H9 (cell line): ENCODE results near the gene C2orf68. TPM values are rescaled to one million over a fixed set of nuclear protein-coding genes. Genes with fewer than 3 reads are reported as not detected.
A peak's percentile ranks its signal among the peaks of the same experiment; 100 is the strongest.
"Not testable (repeated sequence)": the region's sequence is repeated elsewhere in the genome, so short reads cannot be mapped to it uniquely, and the experiment has no call there.

Experiments
- DNase-seq: peaks from one replicate; pipeline ENCODE4 v3.0.0-alpha.2; 2017
- H2AFZ ChIP-seq: one replicate; pipeline ENCODE4 v1.6.1; 2013; ENCODE audit warnings: mild to moderate bottlenecking, low read length, control low read depth, moderate library complexity
- H2AK5ac ChIP-seq: 2 replicates; pipeline ENCODE4 v1.6.1; 2013; ENCODE audit warnings: low read length, control low read depth, mixed read lengths; ENCODE audit not compliant: insufficient read length
- H2BK120ac ChIP-seq: one replicate; pipeline ENCODE4 v1.6.1; 2013; ENCODE audit warnings: low read depth, mild to moderate bottlenecking, low read length, control low read depth, inconsistent platforms; ENCODE audit not compliant: poor library complexity, severe bottlenecking
- H2BK12ac ChIP-seq: 2 replicates; pipeline ENCODE4 v1.6.1; 2013; ENCODE audit warnings: low read length, control low read depth, mixed read lengths, low read depth; ENCODE audit not compliant: insufficient read length
- H2BK15ac ChIP-seq: 2 replicates; pipeline ENCODE4 v1.6.1; 2013; ENCODE audit warnings: low read depth, low read length, control low read depth
- H2BK20ac ChIP-seq: one replicate; pipeline ENCODE4 v1.6.1; 2013; ENCODE audit warnings: low read depth, mild to moderate bottlenecking, low read length, control low read depth, inconsistent platforms; ENCODE audit not compliant: poor library complexity, severe bottlenecking
- H2BK5ac ChIP-seq: 2 replicates; pipeline ENCODE4 v1.6.1; 2013; ENCODE audit warnings: low read length, control low read depth, mixed read lengths; ENCODE audit not compliant: insufficient read length
- H3K14ac ChIP-seq: 2 replicates; pipeline ENCODE4 v1.6.1; 2013; ENCODE audit warnings: low read length, control low read depth; ENCODE audit not compliant: insufficient read depth
- H3K18ac ChIP-seq: 2 replicates; pipeline ENCODE4 v1.6.1; 2013; ENCODE audit warnings: low read depth, mild to moderate bottlenecking, mixed read lengths, low read length, control low read depth; ENCODE audit not compliant: insufficient read length
- H3K23ac ChIP-seq: 2 replicates; pipeline ENCODE4 v1.6.1; 2013; ENCODE audit warnings: low read length, control low read depth, mixed read lengths, low read depth; ENCODE audit not compliant: insufficient read length
- H3K23me2 ChIP-seq: 2 replicates; pipeline ENCODE4 v1.6.1; 2013; ENCODE audit warnings: low read depth, mild to moderate bottlenecking, mixed read lengths, low read length, control low read depth; ENCODE audit not compliant: insufficient read length, poor library complexity, severe bottlenecking
- H3K27ac ChIP-seq: 2 replicates; pipeline ENCODE4 v1.5.1; 2013; ENCODE audit warnings: low read length, control low read depth, mixed read lengths, low read depth; ENCODE audit not compliant: insufficient read length
- H3K27me3 ChIP-seq: 2 replicates; pipeline ENCODE4 v1.6.1; 2013; ENCODE audit warnings: low read length, control low read depth, inconsistent platforms; ENCODE audit not compliant: insufficient read depth
- H3K4ac ChIP-seq: 2 replicates; pipeline ENCODE4 v1.6.1; 2013; ENCODE audit warnings: low read depth, mild to moderate bottlenecking, control low read depth, inconsistent platforms, low read length, moderate library complexity
- H3K4me1 ChIP-seq: 2 replicates; pipeline ENCODE4 v1.6.1; 2013; ENCODE audit warnings: low read length, control low read depth, inconsistent platforms; ENCODE audit not compliant: insufficient read depth
- H3K4me2 ChIP-seq: 2 replicates; pipeline ENCODE4 v1.6.1; 2013; ENCODE audit warnings: low read length, control low read depth, mixed read lengths; ENCODE audit not compliant: insufficient read length, insufficient read depth
- H3K56ac ChIP-seq: 2 replicates; pipeline ENCODE4 v1.6.1; 2013; ENCODE audit warnings: low read depth, mild to moderate bottlenecking, mixed read lengths, low read length, control low read depth; ENCODE audit not compliant: insufficient read length
- H3K79me1 ChIP-seq: 2 replicates; pipeline ENCODE4 v1.6.1; 2013; ENCODE audit warnings: low read depth, mild to moderate bottlenecking, moderate library complexity, low read length, control low read depth, inconsistent platforms; ENCODE audit not compliant: insufficient read depth, poor library complexity, severe bottlenecking
- H3K79me2 ChIP-seq: 2 replicates; pipeline ENCODE4 v1.6.1; 2013; ENCODE audit warnings: low read length, control low read depth, inconsistent platforms; ENCODE audit not compliant: insufficient read depth
- H3K9ac ChIP-seq: 2 replicates; pipeline ENCODE4 v1.6.1; 2013; ENCODE audit warnings: low read length, control low read depth, mixed read lengths; ENCODE audit not compliant: insufficient read length; ENCODE audit errors: extremely low read depth
- H3K9me3 ChIP-seq: one replicate; pipeline ENCODE4 v1.6.1; 2013; ENCODE audit warnings: low read depth, low read length, inconsistent platforms; ENCODE audit not compliant: control insufficient read depth
- H3T11ph ChIP-seq: one replicate; pipeline ENCODE4 v1.6.1; 2013; ENCODE audit warnings: mild to moderate bottlenecking, low read length, control low read depth, inconsistent platforms
- H4K20me1 ChIP-seq: one replicate; pipeline ENCODE4 v1.6.1; 2013; ENCODE audit not compliant: control insufficient read depth, insufficient read length, insufficient read depth
- H4K5ac ChIP-seq: 2 replicates; pipeline ENCODE4 v1.6.1; 2013; ENCODE audit warnings: low read depth, mild to moderate bottlenecking, mixed read lengths, low read length, control low read depth; ENCODE audit not compliant: insufficient read length
- H4K8ac ChIP-seq: replicated peaks from 2 replicates; pipeline ENCODE4 v1.6.1; 2013; ENCODE audit warnings: low read length, control low read depth, mixed read lengths, low read depth; ENCODE audit not compliant: insufficient read length
- H4K91ac ChIP-seq: 2 replicates; pipeline ENCODE4 v1.6.1; 2013; ENCODE audit warnings: low read depth, mild to moderate bottlenecking, moderate library complexity, mixed read lengths, low read length, control low read depth; ENCODE audit not compliant: insufficient read length
- H3K27ac Mint-ChIP-seq, 3 experiments: 2 replicates in 2 of 3; 3 replicates in 1 of 3; pipeline ENCODE4 v1.8.0; 2020 to 2021; ENCODE audit warnings: mixed read lengths in 3 of 3, mild to moderate bottlenecking in 1 of 3, moderate library complexity in 1 of 3
- H3K27me3 Mint-ChIP-seq: 2 replicates; pipeline ENCODE4 v1.8.0; 2021; ENCODE audit warnings: low read depth, mild to moderate bottlenecking, moderate library complexity, mixed read lengths
- H3K36me3 Mint-ChIP-seq, 3 experiments: 2 replicates in 2 of 3; 3 replicates in 1 of 3; pipeline ENCODE4 v1.8.0; 2020 to 2021; ENCODE audit warnings: low read depth in 3 of 3, mixed read lengths in 3 of 3; ENCODE audit not compliant: insufficient read depth in 1 of 3
- H3K4me1 Mint-ChIP-seq, 2 experiments: 2 replicates each; pipeline ENCODE4 v1.8.0; 2020; ENCODE audit warnings: mixed read lengths in 2 of 2
- H3K4me3 Mint-ChIP-seq, 2 experiments: 2 replicates in 1 of 2; 3 replicates in 1 of 2; pipeline ENCODE4 v1.8.0; 2020 to 2021; ENCODE audit warnings: mild to moderate bottlenecking in 2 of 2, mixed read lengths in 2 of 2, moderate library complexity in 1 of 2
- H3K9me3 Mint-ChIP-seq, 2 experiments: 2 replicates in 1 of 2; 3 replicates in 1 of 2; pipeline ENCODE4 v1.8.0; 2020; ENCODE audit warnings: mild to moderate bottlenecking in 2 of 2, mixed read lengths in 2 of 2, moderate library complexity in 1 of 2
- CTCF ChIP-seq: fragments of 200-600 bp; sonication (generic); conservative IDR thresholded peaks from 3 replicates; pipeline ENCODE4 v1.8.0; 2021; ENCODE audit warnings: antibody characterized with exemption, mild to moderate bottlenecking
- WGBS: extraction: QIAGEN DNeasy Blood & Tissue Kit; methylation state at CpG from one replicate; pipeline ENCODE4 v1.1.7; 2013; ENCODE audit warnings: missing lambda C conversion rate, low lambda C conversion rate, mixed read lengths; ENCODE audit not compliant: insufficient read length; ENCODE audit errors: extremely low coverage; 5-methylcytosine and 5-hydroxymethylcytosine counted together
- total RNA-seq: library from RNA; stranded (reverse); gene quantifications from 2 replicates; pipeline ENCODE4 v1.2.1, GENCODE V29; 2021

C2orf68 gene
- total RNA-seq, 1 experiment from 2014 or later: 39.6 TPM

- Histone ChIP-seq H4K8ac (no peak overlapping the region), H3K18ac (no peak overlapping the region), H3K14ac (no peak overlapping the region), H3K27ac (no peak overlapping the region), H2BK15ac (no peak overlapping the region), H3K23ac (no peak overlapping the region), H3K79me1 (no peaks in the 10 kb centered on the region), H2BK20ac (no peak overlapping the region), H3K56ac (no peak overlapping the region), H3K4ac (no peak overlapping the region), H2BK5ac (no peak overlapping the region), H3K27me3 (no peaks in the 10 kb centered on the region), H3K9me3 (no peaks in the 10 kb centered on the region), H3K23me2 (peaks cover 4% of the 10 kb centered on the region), H4K20me1 (no peaks in the 10 kb centered on the region), H3K9ac (no peak overlapping the region), H4K5ac (no peak overlapping the region), H2BK12ac (no peak overlapping the region), H2AFZ (no peak overlapping the region), H3K4me1 (peaks cover 3% of the 10 kb centered on the region; the same call in 1 of the 2 replicates), H3K4me2 (no peak overlapping the region), H2BK120ac (no peak overlapping the region), H2AK5ac (no peak overlapping the region), H3T11ph (no peak overlapping the region), H3K79me2 (no peaks in the 10 kb centered on the region), H4K91ac (no peak overlapping the region)
- Mint-ChIP-seq H3K4me3 (peak overlapping the region in 1 of 2 experiments; percentile 51; a peak in 2 of 5 replicates), H3K4me1 (peaks cover 17 to 20% of the 10 kb centered on the region in 2 experiments), H3K36me3 (peaks cover 10 to 33% (median 21%) of the 10 kb centered on the region in 3 experiments; a peak in 6 of 7 replicates), H3K9me3 (no peaks in the 10 kb centered on the region), H3K27ac (no peak overlapping the region), H3K27me3 (no peaks in the 10 kb centered on the region)
- no peak for TF ChIP-seq CTCF
- DNase-seq: no peak
- no CpG with 5 or more reads among the region's 6 CpGs for WGBS
Measured at GRCh38 chr2:85604568-85605339, 7.1 kb downstream of the C2orf68 start.

DNA sequence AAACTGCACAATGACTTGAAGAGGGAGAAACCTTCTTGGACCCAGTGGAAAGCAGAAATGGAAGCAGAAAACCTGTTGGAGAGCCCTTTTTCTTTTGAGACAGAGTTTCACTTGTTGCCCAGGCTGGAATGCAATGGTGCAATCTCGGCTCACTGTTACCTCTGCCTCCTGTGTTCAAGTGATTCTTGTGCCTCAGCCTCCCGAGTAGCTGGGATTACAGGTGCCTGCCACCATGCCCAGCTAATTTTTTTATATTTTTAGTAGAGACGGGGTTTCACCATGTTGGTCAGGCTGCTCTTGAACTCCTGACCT is 7.8 kb downstream of the C2orf68 start:
- H3K4me3 Mint-ChIP-seq: peak overlapping the region; percentile 85; a peak in 3 of 5 replicates
- not testable (repeated sequence) for H4K8ac ChIP-seq, H2BK120ac ChIP-seq, H3K23ac ChIP-seq, H3K27me3 ChIP-seq, H2BK15ac ChIP-seq, H2AFZ ChIP-seq, H3K79me1 ChIP-seq, DNase-seq, H3K79me2 ChIP-seq, H3K9me3 Mint-ChIP-seq, H2BK20ac ChIP-seq, H3K18ac ChIP-seq, H2BK12ac ChIP-seq, H3K9me3 ChIP-seq, H4K5ac ChIP-seq, H2AK5ac ChIP-seq, H3T11ph ChIP-seq, H3K14ac ChIP-seq, H3K27ac ChIP-seq, H3K4me1 ChIP-seq, H3K9ac ChIP-seq, H3K4ac ChIP-seq, H4K91ac ChIP-seq, H3K23me2 ChIP-seq, H2BK5ac ChIP-seq, H3K56ac ChIP-seq, H4K20me1 ChIP-seq, H3K27me3 Mint-ChIP-seq
- H3K27ac Mint-ChIP-seq: peak overlapping the region in 2 of 3 experiments; percentile 6 to 28; a peak in 2 of 7 replicates
- peaks cover 17 to 20% of the 10 kb centered on the region in 2 experiments for H3K4me1 Mint-ChIP-seq
- H3K36me3 Mint-ChIP-seq: peaks cover 8 to 29% (median 17%) of the 10 kb centered on the region in 3 experiments; a peak in 6 of 7 replicates
- H3K4me2 ChIP-seq: peak overlapping the region; percentile 95
- WGBS: no CpG with 5 or more reads among the region's 3 CpGs
